ENCODE measurements around the gene CLEC4D.

GRCh38 chr12:8519171-8519570, 5.9 kb downstream of the CLEC4D start:
- TF ChIP-seq CTCF (IDR thresholded peaks at IDR 0.05), result no peak
- no peak for TF ChIP-seq POLR2AphosphoS5 (IDR thresholded peaks at IDR 0.05; ENCODE audit: low read depth, low read length)
- TF ChIP-seq TCF7L2 (IDR thresholded peaks at IDR 0.05; ENCODE audit: low read depth, low read length), result no peak
- TF ChIP-seq REST (IDR thresholded peaks at IDR 0.05; ENCODE audit: insufficient read depth in 1 of 2, low read depth in 2 of 2, low read length in 1 of 2), result no peak

Data from Panc1 (cell line).